ENCODE results near the gene EVI5.

GRCh38 chr1:92478393-92478792 is 306.5 kb downstream of the EVI5 start:
- TF ChIP-seq CTCF (IDR thresholded peaks at IDR 0.05) = no peak
- TF ChIP-seq POLR2A (IDR thresholded peaks at IDR 0.05) = no peak

All from adrenal gland (tissue), 5 donors.